Measurements from ENCODE around the gene RABEP1.

RABEP1 gene

DNA sequence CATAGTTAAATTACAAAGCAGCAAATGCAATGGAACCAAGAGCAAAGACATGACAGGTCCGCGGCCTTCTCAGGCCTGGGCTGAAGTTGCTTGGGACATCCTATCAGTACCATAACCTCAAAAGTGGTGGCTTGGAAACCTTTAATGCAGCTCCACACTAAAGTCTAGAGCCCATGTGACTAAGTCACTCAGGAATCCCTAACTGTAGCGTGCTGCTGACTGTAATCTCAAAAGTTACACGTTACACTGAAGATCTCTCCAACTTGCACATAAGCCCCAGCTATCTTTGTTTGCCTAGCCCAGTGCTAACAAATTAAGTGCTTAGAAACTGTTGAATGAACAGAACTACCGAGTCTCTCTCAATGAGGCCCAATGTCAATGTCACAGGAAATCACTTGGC lies 109.6 kb downstream of the RABEP1 start:
- TF ChIP-seq, protein P1, sequence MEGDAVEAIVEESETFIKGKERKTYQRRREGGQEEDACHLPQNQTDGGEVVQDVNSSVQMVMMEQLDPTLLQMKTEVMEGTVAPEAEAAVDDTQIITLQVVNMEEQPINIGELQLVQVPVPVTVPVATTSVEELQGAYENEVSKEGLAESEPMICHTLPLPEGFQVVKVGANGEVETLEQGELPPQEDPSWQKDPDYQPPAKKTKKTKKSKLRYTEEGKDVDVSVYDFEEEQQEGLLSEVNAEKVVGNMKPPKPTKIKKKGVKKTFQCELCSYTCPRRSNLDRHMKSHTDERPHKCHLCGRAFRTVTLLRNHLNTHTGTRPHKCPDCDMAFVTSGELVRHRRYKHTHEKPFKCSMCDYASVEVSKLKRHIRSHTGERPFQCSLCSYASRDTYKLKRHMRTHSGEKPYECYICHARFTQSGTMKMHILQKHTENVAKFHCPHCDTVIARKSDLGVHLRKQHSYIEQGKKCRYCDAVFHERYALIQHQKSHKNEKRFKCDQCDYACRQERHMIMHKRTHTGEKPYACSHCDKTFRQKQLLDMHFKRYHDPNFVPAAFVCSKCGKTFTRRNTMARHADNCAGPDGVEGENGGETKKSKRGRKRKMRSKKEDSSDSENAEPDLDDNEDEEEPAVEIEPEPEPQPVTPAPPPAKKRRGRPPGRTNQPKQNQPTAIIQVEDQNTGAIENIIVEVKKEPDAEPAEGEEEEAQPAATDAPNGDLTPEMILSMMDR (IDR thresholded peaks at IDR 0.05; ENCODE audit: extremely low read depth, insufficient read depth, missing control alignments) = no peak
- in situ Hi-C loops (cut with MboI; ENCODE audit: low pct_unique_long_range_greater_than_20kb, low sequenced_read_pairs, unreplicated experiment) = no loop called here
- DNase-seq (ENCODE audit: low spot score) = no peak

GRCh38 chr17:5396612-5397011 lies 114.5 kb downstream of the RABEP1 start:
- in situ Hi-C loops (cut with MboI; ENCODE audit: low pct_unique_long_range_greater_than_20kb, low sequenced_read_pairs, unreplicated experiment) = no loop called here
- TF ChIP-seq, protein P1 (IDR thresholded peaks at IDR 0.05; ENCODE audit: extremely low read depth, insufficient read depth, missing control alignments) = no peak
- DNase-seq (ENCODE audit: low spot score) = no peak

DNA sequence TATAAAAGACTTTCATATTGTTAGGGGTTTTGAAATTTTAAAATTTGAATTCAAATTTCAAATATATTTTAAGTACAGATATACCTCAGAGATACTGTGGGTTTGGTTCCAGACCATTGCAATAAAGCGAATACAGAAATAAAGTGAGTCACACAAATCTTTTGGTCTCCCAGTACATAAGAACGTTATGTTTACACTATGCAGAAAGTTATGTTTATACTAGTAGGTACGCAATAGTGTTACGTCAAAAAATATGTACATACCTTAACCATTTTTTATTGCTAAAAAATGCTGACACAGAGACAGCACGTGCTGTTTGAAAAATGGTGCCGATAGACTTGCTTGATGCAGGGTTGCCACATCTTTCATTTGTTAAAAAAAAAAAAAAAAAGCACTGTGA lies 117.7 kb downstream of the RABEP1 start:
- in situ Hi-C loops (cut with MboI; ENCODE audit: low pct_unique_long_range_greater_than_20kb, low sequenced_read_pairs, unreplicated experiment) = no loop called here
- TF ChIP-seq, protein P1 (IDR thresholded peaks at IDR 0.05; ENCODE audit: extremely low read depth, insufficient read depth, missing control alignments) = no peak
- DNase-seq (ENCODE audit: low spot score) = no peak

- in situ Hi-C loops (cut with MboI; ENCODE audit: low pct_unique_long_range_greater_than_20kb, low sequenced_read_pairs, unreplicated experiment) = no loop called here
- TF ChIP-seq, protein P1 (IDR thresholded peaks at IDR 0.05; ENCODE audit: extremely low read depth, insufficient read depth, missing control alignments) = no peak
- DNase-seq (ENCODE audit: low spot score) = no peak
These were observed 123.3 kb downstream of the RABEP1 start for GRCh38 chr17:5405400-5405799.

DNA sequence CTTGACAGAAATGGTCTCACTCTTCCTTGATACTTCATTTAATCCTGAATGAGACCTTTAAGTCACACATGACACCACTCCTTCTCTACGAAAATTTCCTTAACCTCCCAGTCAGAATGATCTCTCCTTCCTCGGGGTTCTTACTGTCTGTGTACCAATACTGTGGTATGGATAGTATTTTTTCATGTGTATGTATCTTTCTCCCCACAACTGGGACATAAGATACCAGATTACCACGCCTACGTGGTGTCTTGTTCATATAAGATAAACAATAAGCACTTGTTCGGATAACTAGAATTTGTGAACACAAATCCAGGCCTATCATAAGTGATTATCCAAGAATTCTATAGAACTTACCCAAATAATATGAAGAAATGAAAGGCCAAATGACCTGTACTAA lies 126.1 kb downstream of the RABEP1 start:
- TF ChIP-seq, protein P1 (IDR thresholded peaks at IDR 0.05; ENCODE audit: extremely low read depth, insufficient read depth, missing control alignments) = no peak
- in situ Hi-C loops (cut with MboI; ENCODE audit: low pct_unique_long_range_greater_than_20kb, low sequenced_read_pairs, unreplicated experiment) = no loop called here
- no peak for DNase-seq (ENCODE audit: low spot score)

- in situ Hi-C loops (cut with MboI; ENCODE audit: low pct_unique_long_range_greater_than_20kb, low sequenced_read_pairs, unreplicated experiment) = no loop called here
- TF ChIP-seq, protein P1 (IDR thresholded peaks at IDR 0.05; ENCODE audit: extremely low read depth, insufficient read depth, missing control alignments) = no peak
- DNase-seq (ENCODE audit: low spot score) = no peak
These were observed 128.6 kb downstream of the RABEP1 start for GRCh38 chr17:5410594-5411272.

Data from GM13977 (cell line).